Central memory CD8-positive, alpha-beta T cell (primary cell): ENCODE results near the gene ARHGAP6.
"Not testable (repeated sequence)": the region's sequence is repeated elsewhere in the genome, so short reads cannot be mapped to it uniquely, and the experiment has no call there.

ENCODE experiments used
- ATAC-seq: fragments of 150-1000 bp; cut with Tn5 transposase; replicated peaks from 2 replicates; pipeline ENCODE4 v1.10.0; 2022; ENCODE audit warnings: mild to moderate bottlenecking, moderate FRiP score, moderate number of reproducible peaks; ENCODE audit not compliant: poor library complexity, severe bottlenecking; ENCODE audit errors: extremely low read depth
- DNase-seq, 2 donors: peaks; one replicate each; pipeline ENCODE4 v3.0.0; 2021; ENCODE audit warnings: low spot score in 2 of 2
- H3K27ac Mint-ChIP-seq: one replicate; pipeline ENCODE4 v1.8.0; 2022; ENCODE audit warnings: low read depth, mild to moderate bottlenecking, moderate library complexity, mixed read lengths
- H3K27me3 Mint-ChIP-seq: one replicate; pipeline ENCODE4 v1.8.0; 2022; ENCODE audit warnings: mixed read lengths
- H3K36me3 Mint-ChIP-seq: one replicate; pipeline ENCODE4 v1.8.0; 2022; ENCODE audit warnings: mild to moderate bottlenecking, moderate library complexity, mixed read lengths; ENCODE audit not compliant: insufficient read depth
- H3K4me1 Mint-ChIP-seq: one replicate; pipeline ENCODE4 v1.8.0; 2022; ENCODE audit warnings: mixed read lengths
- H3K4me3 Mint-ChIP-seq: one replicate; pipeline ENCODE4 v1.8.0; 2022; ENCODE audit warnings: mild to moderate bottlenecking, moderate library complexity, mixed read lengths
- H3K9me3 Mint-ChIP-seq: one replicate; pipeline ENCODE4 v1.8.0; 2022; ENCODE audit warnings: mixed read lengths

Gene ARHGAP6

DNA sequence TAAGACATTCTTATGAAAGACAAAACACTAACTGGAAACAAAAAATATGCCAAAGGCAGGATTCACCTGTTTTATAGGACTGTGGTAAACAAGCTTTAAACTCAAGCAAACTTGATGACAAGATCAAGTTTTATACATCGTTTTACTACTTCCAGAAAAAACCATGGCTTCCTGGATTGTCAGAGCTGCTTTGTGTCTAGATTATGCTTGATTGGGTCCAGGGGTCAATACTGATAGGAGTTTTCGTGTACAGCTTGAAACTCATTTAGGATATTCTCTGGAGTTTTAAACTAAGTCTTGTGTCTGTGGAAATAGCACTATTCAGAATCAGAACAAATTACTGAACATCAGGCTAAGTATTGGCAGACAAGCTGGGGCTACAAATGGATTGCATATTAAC, 541.6 kb downstream of the ARHGAP6 start:
- Mint-ChIP-seq H3K36me3 (peaks cover 24% of the 10 kb centered on the region), H3K27me3 (no peaks in the 10 kb centered on the region), H3K27ac (no peak overlapping the region), H3K4me1 (no peaks in the 10 kb centered on the region), H3K4me3 (no peak overlapping the region), H3K9me3 (no peaks in the 10 kb centered on the region)
- ATAC-seq (no peak), DNase-seq (no peak)

DNA sequence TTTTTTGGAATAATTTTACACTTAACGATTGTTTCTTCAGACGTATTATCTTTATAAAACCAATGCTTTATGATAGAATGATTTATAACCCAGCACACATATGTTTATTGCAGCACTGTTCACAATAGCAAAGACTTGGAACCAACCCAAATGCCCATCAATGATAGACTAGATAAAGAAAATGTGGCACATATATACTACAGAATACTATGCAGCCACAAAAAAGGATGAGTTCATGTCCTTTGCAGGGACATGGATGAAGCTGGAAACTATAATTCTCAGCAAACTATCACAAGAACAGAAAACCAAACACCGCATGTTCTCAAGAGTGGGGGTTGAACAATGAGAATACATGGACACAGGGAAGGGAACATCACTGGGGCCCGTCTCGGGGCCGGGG, 542.6 kb downstream of the ARHGAP6 start:
- DNase-seq, H3K4me3 Mint-ChIP-seq, H3K9me3 Mint-ChIP-seq, H3K27ac Mint-ChIP-seq, ATAC-seq, H3K4me1 Mint-ChIP-seq, H3K27me3 Mint-ChIP-seq: not testable (repeated sequence)
- peaks cover 30% of the 10 kb centered on the region for H3K36me3 Mint-ChIP-seq

DNA sequence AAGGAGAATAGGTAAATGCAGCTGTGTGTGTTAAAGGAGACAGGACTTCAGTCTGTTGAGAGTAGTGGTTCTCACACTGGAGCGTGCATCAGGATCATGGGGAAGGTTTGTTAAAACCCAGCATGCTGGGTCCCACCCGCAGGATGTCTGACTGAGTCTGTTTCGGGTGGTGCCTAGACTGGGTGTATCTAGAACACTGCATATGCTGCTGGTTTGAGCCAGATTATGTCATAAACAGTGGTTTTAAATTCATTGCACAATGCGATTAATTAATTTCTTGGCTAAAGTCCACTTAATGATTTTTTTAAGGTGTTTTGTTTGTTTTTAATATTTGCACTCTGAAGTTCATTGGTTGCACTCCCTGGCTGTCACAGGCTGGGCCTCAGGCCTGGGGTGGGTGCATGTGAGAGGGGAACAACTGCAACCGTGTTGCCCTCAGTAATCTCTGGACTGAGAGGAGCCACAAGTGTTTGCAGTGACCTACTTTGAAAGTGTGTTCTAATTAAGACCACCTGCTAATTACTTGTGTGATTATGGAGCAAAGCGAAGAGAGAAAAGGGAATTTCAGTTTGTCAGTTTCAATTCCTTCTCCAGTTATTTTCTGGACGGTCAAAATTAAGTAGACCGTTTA, 546.3 kb downstream of the ARHGAP6 start:
- DNase-seq (no peak), ATAC-seq (no peak)
- Mint-ChIP-seq H3K4me1 (peaks cover 5% of the 10 kb centered on the region), H3K9me3 (no peaks in the 10 kb centered on the region), H3K27me3 (no peaks in the 10 kb centered on the region), H3K36me3 (peaks cover 46% of the 10 kb centered on the region), H3K4me3 (no peak overlapping the region), H3K27ac (no peak overlapping the region)

- no peak overlapping the region for H3K27ac Mint-ChIP-seq
- H3K9me3 Mint-ChIP-seq: no peaks in the 10 kb centered on the region
- peaks cover 43% of the 10 kb centered on the region for H3K36me3 Mint-ChIP-seq
- no peaks in the 10 kb centered on the region for H3K27me3 Mint-ChIP-seq
- H3K4me3 Mint-ChIP-seq: no peak overlapping the region
- DNase-seq (no peak), ATAC-seq (no peak)
- peaks cover 16% of the 10 kb centered on the region for H3K4me1 Mint-ChIP-seq
Measured at GRCh38 chrX:11117745-11118144, 548.0 kb downstream of the ARHGAP6 start.

DNA sequence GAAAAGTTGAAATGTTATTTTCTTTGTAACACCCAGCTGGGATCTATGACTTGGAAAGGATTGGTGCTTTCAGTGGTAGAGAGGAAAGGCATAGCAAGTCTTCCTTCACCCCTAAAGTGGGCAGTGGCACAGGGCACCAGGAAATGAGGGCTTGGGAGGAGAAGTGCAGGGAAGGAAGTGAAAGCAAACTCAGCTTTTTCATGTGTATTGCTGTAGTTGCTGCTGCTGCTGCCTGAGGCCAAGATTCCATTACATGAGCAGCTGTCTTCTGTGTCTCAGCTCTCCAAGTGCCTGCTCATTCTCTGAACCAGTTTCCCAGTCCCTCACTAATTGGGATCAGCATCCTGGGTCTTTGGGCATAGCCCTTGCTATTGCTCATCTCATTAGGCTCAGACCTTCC, 552.0 kb downstream of the ARHGAP6 start:
- Mint-ChIP-seq H3K27me3 (no peaks in the 10 kb centered on the region), H3K4me1 (peaks cover 28% of the 10 kb centered on the region), H3K27ac (no peak overlapping the region), H3K4me3 (no peak overlapping the region), H3K9me3 (no peaks in the 10 kb centered on the region), H3K36me3 (peaks cover 30% of the 10 kb centered on the region)
- DNase-seq: no peak
- ATAC-seq: no peak

DNA sequence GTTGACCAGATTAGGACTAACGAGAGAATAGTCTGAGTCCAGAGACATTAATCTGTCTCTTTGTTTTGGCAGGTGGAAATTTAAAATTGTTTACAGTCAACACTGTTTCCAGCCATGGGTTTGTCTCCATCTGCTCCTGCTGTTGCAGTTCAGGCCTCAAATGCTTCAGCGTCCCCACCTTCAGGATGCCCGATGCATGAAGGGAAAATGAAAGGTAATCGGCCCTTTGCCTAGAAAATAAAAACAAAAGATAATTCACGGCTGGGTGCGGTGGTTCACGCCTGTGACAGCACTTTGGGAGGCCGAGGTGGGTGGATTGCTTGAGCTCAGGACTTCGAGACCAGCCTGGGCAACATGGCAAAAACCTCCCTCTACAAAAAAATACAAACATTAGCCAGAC, 553.8 kb downstream of the ARHGAP6 start:
- ATAC-seq (no peak), DNase-seq (no peak)
- no peaks in the 10 kb centered on the region for H3K9me3 Mint-ChIP-seq
- peaks cover 19% of the 10 kb centered on the region for H3K36me3 Mint-ChIP-seq
- no peaks in the 10 kb centered on the region for H3K27me3 Mint-ChIP-seq
- H3K27ac Mint-ChIP-seq: peak overlapping the region; percentile 98
- peaks cover 28% of the 10 kb centered on the region for H3K4me1 Mint-ChIP-seq
- peak overlapping the region; percentile 91 for H3K4me3 Mint-ChIP-seq

DNA sequence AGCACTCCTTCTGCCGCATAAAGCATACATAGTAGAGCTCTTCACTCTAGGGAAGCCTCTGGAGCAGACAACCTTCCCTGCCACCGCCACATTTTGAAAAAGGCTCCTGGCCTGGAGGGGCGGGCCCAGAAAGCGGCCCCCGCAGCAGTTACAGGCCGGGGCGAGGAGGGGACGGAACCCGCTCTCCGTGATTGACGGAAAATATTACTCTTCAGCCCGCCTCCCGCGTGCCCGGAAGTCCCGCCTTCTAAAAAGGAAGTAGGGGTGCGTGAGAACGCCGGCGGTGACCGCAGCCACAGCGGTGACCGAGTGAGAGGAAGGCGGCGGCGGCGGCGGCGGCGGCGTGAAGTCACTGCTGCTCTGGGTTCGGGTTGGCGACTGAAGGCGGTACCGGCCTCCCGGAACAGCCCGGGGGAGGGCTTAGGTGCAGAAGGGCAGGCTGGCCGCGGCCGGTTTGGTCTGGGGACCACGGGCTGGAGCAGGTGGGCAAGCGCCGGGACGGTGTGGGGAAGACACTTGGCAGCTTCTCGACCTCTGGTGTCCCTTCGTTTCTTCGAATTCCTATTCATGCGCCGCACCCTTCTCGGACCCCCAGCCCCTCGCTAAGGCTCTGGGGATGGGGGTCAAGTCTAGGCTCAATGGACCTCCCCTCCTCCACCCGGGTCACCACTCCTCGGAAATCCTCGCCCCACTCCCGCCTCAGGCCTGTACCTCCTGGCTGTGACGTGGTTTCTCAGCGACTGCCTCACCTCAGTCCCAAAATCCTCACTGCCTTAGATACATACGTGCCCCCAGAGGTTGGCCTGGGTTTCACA, 554.5 kb downstream of the ARHGAP6 start, which contains the start of gene HCCS:
Gene HCCS (plus strand): TSS at position 296 of the 815 bp plus-strand sequence. CDS start 729 bp downstream, outside the sequence.
- peak; percentile 68 to 73 for DNase-seq

DNA sequence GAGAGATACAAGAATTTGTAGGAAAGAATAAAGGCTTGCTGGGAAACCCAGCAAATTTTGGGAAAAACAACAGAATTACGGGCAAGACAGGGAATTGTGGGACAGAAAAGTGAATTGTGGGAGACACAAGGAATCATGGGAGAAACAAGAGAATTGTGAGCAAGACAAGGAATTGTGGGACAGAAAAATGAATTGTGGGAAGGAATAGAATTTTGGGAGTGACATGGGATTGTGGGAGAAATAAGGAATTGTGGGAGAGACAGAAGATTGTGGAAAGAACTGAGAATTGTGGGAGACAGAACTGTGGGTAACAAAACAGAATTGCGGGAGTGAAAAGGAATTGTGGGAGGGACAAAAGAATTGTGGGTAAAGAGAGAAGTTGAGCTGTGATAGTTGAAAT, 555.8 kb downstream of the ARHGAP6 start:
- H3K4me3 Mint-ChIP-seq: no peak overlapping the region
- H3K9me3 Mint-ChIP-seq: no peaks in the 10 kb centered on the region
- peaks cover 23% of the 10 kb centered on the region for H3K4me1 Mint-ChIP-seq
- H3K27me3 Mint-ChIP-seq: no peaks in the 10 kb centered on the region
- ATAC-seq: no peak
- no peak for DNase-seq
- no peak overlapping the region for H3K27ac Mint-ChIP-seq
- H3K36me3 Mint-ChIP-seq: peaks cover 10% of the 10 kb centered on the region

More for the DNA sequence above, 554.5 kb downstream of the ARHGAP6 start, which contains the start of gene HCCS:
- ATAC-seq: peak; percentile 86
- no peaks in the 10 kb centered on the region for H3K9me3 Mint-ChIP-seq
- peaks cover 13% of the 10 kb centered on the region for H3K36me3 Mint-ChIP-seq
- no peaks in the 10 kb centered on the region for H3K27me3 Mint-ChIP-seq
- peaks cover 28% of the 10 kb centered on the region for H3K4me1 Mint-ChIP-seq
- H3K27ac Mint-ChIP-seq: peak within 1 kb of the TSS; percentile 98
- peak within 1 kb of the TSS; percentile 91 for H3K4me3 Mint-ChIP-seq

DNA sequence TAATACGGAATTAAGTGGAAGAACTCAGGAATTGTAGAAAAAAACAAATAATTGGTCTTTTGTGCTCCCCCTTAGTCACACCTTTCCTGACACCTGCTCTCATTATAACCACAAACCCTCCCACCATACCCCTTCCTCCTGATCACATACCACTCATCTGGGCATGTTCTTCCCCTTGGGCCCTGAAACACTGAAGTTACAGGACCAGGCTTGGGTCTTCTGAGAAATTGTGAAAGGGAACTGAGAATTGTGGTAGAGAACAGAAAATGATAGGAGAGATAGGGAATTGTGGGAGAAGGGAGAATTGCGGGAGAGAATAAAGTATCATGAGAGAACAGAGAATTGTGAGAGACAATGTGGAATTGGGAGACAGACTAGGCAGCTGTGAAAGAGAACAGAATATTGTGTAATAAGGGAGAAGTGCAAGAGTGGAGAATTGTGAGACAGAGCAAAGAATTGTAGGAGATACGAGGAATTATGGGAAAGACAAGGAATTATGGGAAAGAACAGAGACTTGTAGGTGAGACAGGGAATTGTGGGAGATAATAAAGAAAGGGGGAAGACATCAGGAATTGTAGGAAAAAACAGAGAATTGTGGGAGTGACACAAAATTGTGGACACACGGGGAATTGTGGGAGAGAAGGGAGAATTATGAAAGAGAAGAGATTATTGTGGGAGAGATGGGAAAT, 557.3 kb downstream of the ARHGAP6 start:
- Mint-ChIP-seq H3K27me3 (no peaks in the 10 kb centered on the region), H3K4me3 (no peak overlapping the region), H3K9me3 (no peaks in the 10 kb centered on the region), H3K4me1 (peaks cover 13% of the 10 kb centered on the region), H3K27ac (no peak overlapping the region), H3K36me3 (peaks cover 10% of the 10 kb centered on the region)
- ATAC-seq: no peak
- DNase-seq: no peak

- no peaks in the 10 kb centered on the region for H3K27me3 Mint-ChIP-seq
- no peaks in the 10 kb centered on the region for H3K4me1 Mint-ChIP-seq
- no peak overlapping the region for H3K27ac Mint-ChIP-seq
- no peaks in the 10 kb centered on the region for H3K9me3 Mint-ChIP-seq
- no peak for DNase-seq
- H3K4me3 Mint-ChIP-seq: no peak overlapping the region
- H3K36me3 Mint-ChIP-seq: no peaks in the 10 kb centered on the region
- ATAC-seq: no peak
Measured at GRCh38 chrX:11105080-11105479, 560.6 kb downstream of the ARHGAP6 start.

- ATAC-seq: no peak
- no peak for DNase-seq
- no peaks in the 10 kb centered on the region for H3K36me3 Mint-ChIP-seq
Measured at GRCh38 chrX:11103751-11104150, 562.0 kb downstream of the ARHGAP6 start.

DNA sequence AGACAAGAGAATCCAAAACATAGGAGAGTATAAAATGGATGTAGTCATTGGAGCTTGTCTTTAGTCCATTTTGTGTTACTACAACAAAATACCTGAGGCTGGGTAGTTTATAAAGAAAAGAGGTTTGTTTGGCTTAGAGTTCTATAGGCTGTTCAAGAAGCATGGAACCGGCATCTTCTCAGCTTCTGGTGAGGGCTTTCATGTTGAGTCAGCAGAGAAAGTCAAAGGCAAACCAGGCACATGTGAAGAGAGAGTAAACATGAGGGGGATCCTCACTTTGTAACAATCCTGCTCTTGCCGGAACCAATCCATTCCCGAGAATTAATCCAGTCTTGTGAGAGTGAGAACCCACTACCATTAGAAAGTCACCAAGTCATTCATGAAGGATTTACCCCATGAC, 562.7 kb downstream of the ARHGAP6 start:
- H3K9me3 Mint-ChIP-seq: no peaks in the 10 kb centered on the region
- no peaks in the 10 kb centered on the region for H3K4me1 Mint-ChIP-seq
- no peak for ATAC-seq
- DNase-seq: no peak
- no peak overlapping the region for H3K27ac Mint-ChIP-seq
- H3K36me3 Mint-ChIP-seq: no peaks in the 10 kb centered on the region
- H3K27me3 Mint-ChIP-seq: no peaks in the 10 kb centered on the region
- no peak overlapping the region for H3K4me3 Mint-ChIP-seq

More at GRCh38 chrX:11103751-11104150, 562.0 kb downstream of the ARHGAP6 start:
- H3K9me3 Mint-ChIP-seq: no peaks in the 10 kb centered on the region
- no peaks in the 10 kb centered on the region for H3K4me1 Mint-ChIP-seq
- no peaks in the 10 kb centered on the region for H3K27me3 Mint-ChIP-seq
- H3K4me3 Mint-ChIP-seq: no peak overlapping the region
- no peak overlapping the region for H3K27ac Mint-ChIP-seq
